CD4-positive, alpha-beta T cell (primary cell): ENCODE data around the gene UTF1. TPM values are rescaled to one million over a fixed set of nuclear protein-coding genes. Genes with fewer than 3 reads are reported as not detected.

Experiments used
- ATAC-seq: fragments of 200-7000 bp; cut with Tn5 transposase; one replicate; pipeline ENCODE4 v1.10.0; 2022; ENCODE audit warnings: mild to moderate bottlenecking; ENCODE audit not compliant: poor library complexity
- CTCF ChIA-PET: fragments of 350-600 bp; sonication (Branson Sonifier 250); formaldehyde crosslinking; loops from one replicate; lab custom pipeline; 2021; ENCODE audit warnings: antibody characterized with exemption, inconsistent platforms; lab: Charles Lee
- POLR2A ChIA-PET: fragments of 350-600 bp; sonication (Branson Sonifier 250); formaldehyde crosslinking; loops from one replicate; lab custom pipeline; 2021; ENCODE audit warnings: antibody characterized with exemption, inconsistent platforms; lab: Charles Lee
- DNase-seq, 14 experiments: peaks; one replicate each; pipeline ENCODE4 v3.0.0-alpha.2; 2013 to 2020; ENCODE audit warnings: mixed read lengths in 2 of 14
- H3K27ac ChIP-seq, 2 donors: one replicate each; pipeline versions ENCODE4 v1.5.1 to v1.7.0; 2013; ENCODE audit warnings: low read length in 2 of 2, low read depth in 1 of 2, mild to moderate bottlenecking in 1 of 2
- H3K27me3 ChIP-seq, 2 experiments: 1 replicate in 1 of 2; 2 replicates in 1 of 2; pipeline versions ENCODE4 v1.6.1 to v1.7.0; 2013; ENCODE audit warnings: low read length in 2 of 2, control low read depth in 1 of 2, mild to moderate bottlenecking in 1 of 2, moderate library complexity in 1 of 2; ENCODE audit not compliant: insufficient read depth in 2 of 2, control insufficient read depth in 1 of 2
- H3K36me3 ChIP-seq: one replicate; pipeline ENCODE4 v1.6.1; 2013; ENCODE audit warnings: low read length, control low read depth; ENCODE audit not compliant: insufficient read depth
- H3K4me1 ChIP-seq: one replicate; pipeline ENCODE4 v1.6.1; 2013; ENCODE audit warnings: low read length, control low read depth; ENCODE audit not compliant: insufficient read depth
- H3K4me3 ChIP-seq: one replicate; pipeline ENCODE4 v1.5.1; 2013; ENCODE audit warnings: mild to moderate bottlenecking, low read length, moderate library complexity
- H3K9me3 ChIP-seq, 2 experiments: 1 replicate in 1 of 2; 2 replicates in 1 of 2; pipeline versions ENCODE4 v1.6.1 to v1.7.0; 2013; ENCODE audit warnings: low read length in 2 of 2, mild to moderate bottlenecking in 2 of 2, control low read depth in 1 of 2, moderate library complexity in 1 of 2; ENCODE audit not compliant: control insufficient read depth in 1 of 2, insufficient read depth in 1 of 2
- H3K27ac Mint-ChIP-seq: one replicate; pipeline ENCODE4 v1.8.0; 2020; ENCODE audit warnings: mixed read lengths
- H3K27me3 Mint-ChIP-seq: one replicate; pipeline ENCODE4 v1.8.0; 2021; ENCODE audit warnings: mixed read lengths
- H3K36me3 Mint-ChIP-seq: one replicate; pipeline ENCODE4 v1.8.0; 2021; ENCODE audit warnings: low read depth, mixed read lengths
- H3K4me1 Mint-ChIP-seq: one replicate; pipeline ENCODE4 v1.8.0; 2021; ENCODE audit warnings: low read depth, mixed read lengths
- H3K4me3 Mint-ChIP-seq: one replicate; pipeline ENCODE4 v1.8.0; 2020; ENCODE audit warnings: mild to moderate bottlenecking, mixed read lengths
- H3K9me3 Mint-ChIP-seq: one replicate; pipeline ENCODE4 v1.8.0; 2020; ENCODE audit warnings: mixed read lengths
- intact Hi-C, 2 experiments: fragments of 100-400 bp; cut with DNase I in 1 of 2; cut with micrococcal nuclease in 1 of 2; formaldehyde crosslinking; loops; one replicate each; pipeline versions ENCODE4 v1.15.1 to v1.9.0; 2023 to 2025; cut with DNase I, micrococcal nuclease
- total RNA-seq, 174 experiments: library from RNA in 2 of 174; stranded (reverse) in 2 of 174; gene quantifications; one replicate each; pipeline ENCODE4 v1.2.3 and lab custom pipeline; 2021 to 2026
- TF ChIP-seq, protein P1 (sequence below): fragments of 200-600 bp; IDR thresholded peaks from one replicate; pipeline ENCODE4 v1.8.0; 2022; ENCODE audit warnings: antibody characterized with exemption, mild to moderate bottlenecking

The UTF1 gene
- total RNA-seq, 2 experiments from 2014 or later = not detected

DNA sequence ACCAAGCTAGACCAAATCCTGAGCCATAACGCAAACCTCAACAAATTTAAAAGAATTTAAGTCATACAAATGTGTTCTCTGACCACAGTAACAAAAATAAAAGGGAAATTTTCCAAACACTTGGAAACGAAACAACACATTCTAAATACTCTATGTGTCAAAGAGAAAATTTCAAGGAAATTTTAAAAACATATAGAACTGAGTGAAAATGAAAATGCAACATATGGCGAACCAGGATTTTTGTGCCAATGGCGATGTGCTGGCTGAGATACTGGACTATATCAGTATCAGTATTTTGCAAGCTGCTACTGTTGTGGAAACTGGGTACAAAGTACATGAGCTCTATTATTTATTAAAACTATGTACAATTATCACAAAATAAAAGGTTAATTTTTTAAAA, 35.9 kb upstream of the UTF1 start:
- intact Hi-C loops = no loop called here
- no peaks in the 10 kb centered on the region for H3K9me3 Mint-ChIP-seq

GRCh38 chr10:133195096-133195495, 34.9 kb upstream of the UTF1 start:
- Mint-ChIP-seq H3K27ac (no peak overlapping the region), H3K27me3 (no peaks in the 10 kb centered on the region), H3K4me3 (no peak overlapping the region), H3K9me3 (no peaks in the 10 kb centered on the region), H3K36me3 (no peaks in the 10 kb centered on the region), H3K4me1 (no peaks in the 10 kb centered on the region)
- TF ChIP-seq, protein P1, sequence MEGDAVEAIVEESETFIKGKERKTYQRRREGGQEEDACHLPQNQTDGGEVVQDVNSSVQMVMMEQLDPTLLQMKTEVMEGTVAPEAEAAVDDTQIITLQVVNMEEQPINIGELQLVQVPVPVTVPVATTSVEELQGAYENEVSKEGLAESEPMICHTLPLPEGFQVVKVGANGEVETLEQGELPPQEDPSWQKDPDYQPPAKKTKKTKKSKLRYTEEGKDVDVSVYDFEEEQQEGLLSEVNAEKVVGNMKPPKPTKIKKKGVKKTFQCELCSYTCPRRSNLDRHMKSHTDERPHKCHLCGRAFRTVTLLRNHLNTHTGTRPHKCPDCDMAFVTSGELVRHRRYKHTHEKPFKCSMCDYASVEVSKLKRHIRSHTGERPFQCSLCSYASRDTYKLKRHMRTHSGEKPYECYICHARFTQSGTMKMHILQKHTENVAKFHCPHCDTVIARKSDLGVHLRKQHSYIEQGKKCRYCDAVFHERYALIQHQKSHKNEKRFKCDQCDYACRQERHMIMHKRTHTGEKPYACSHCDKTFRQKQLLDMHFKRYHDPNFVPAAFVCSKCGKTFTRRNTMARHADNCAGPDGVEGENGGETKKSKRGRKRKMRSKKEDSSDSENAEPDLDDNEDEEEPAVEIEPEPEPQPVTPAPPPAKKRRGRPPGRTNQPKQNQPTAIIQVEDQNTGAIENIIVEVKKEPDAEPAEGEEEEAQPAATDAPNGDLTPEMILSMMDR = no peak
- Histone ChIP-seq H3K27ac (no peak overlapping the region), H3K4me3 (no peak overlapping the region), H3K36me3 (no peaks in the 10 kb centered on the region), H3K9me3 (peaks cover 0 to 18% of the 10 kb centered on the region in 2 experiments), H3K27me3 (no peaks in the 10 kb centered on the region), H3K4me1 (no peaks in the 10 kb centered on the region)
- ATAC-seq = no peak
- DNase-seq = no peak
- ChIA-PET CTCF (no interaction called here), POLR2A (no interaction called here)
- intact Hi-C loops = no loop called here

More for the DNA sequence above, 35.9 kb upstream of the UTF1 start:
- Histone ChIP-seq H3K4me1 (no peaks in the 10 kb centered on the region), H3K27me3 (no peaks in the 10 kb centered on the region), H3K9me3 (peaks cover 0 to 18% of the 10 kb centered on the region in 2 experiments), H3K27ac (no peak overlapping the region), H3K36me3 (no peaks in the 10 kb centered on the region), H3K4me3 (no peak overlapping the region)
- Mint-ChIP-seq H3K4me1 (no peaks in the 10 kb centered on the region), H3K27ac (no peak overlapping the region), H3K36me3 (no peaks in the 10 kb centered on the region), H3K27me3 (no peaks in the 10 kb centered on the region), H3K4me3 (no peak overlapping the region)
- DNase-seq (no peak), ATAC-seq (no peak)
- TF ChIP-seq, protein P1 = no peak
- POLR2A ChIA-PET = no interaction called here
- CTCF ChIA-PET = no interaction called here

GRCh38 chr10:133195611-133196010, 34.4 kb upstream of the UTF1 start:
- Mint-ChIP-seq H3K9me3 (no peaks in the 10 kb centered on the region), H3K27me3 (no peaks in the 10 kb centered on the region), H3K36me3 (no peaks in the 10 kb centered on the region), H3K4me3 (no peak overlapping the region), H3K27ac (no peak overlapping the region), H3K4me1 (no peaks in the 10 kb centered on the region)
- CTCF ChIA-PET = no interaction called here
- H3K4me1 ChIP-seq = no peaks in the 10 kb centered on the region
- H3K4me3 ChIP-seq = no peak overlapping the region
- no peaks in the 10 kb centered on the region for H3K36me3 ChIP-seq
- DNase-seq = no peak
- peaks cover 0 to 18% of the 10 kb centered on the region in 2 experiments for H3K9me3 ChIP-seq
- TF ChIP-seq, protein P1 = no peak
- POLR2A ChIA-PET = no interaction called here
- no peak overlapping the region for H3K27ac ChIP-seq
- no peaks in the 10 kb centered on the region for H3K27me3 ChIP-seq
- no peak for ATAC-seq
- intact Hi-C loops = no loop called here
